HCT116 (cell line): ENCODE measurements around the gene SLC16A3. TPM values are rescaled to one million over a fixed set of nuclear protein-coding genes. Genes with fewer than 3 reads are reported as not detected.

ENCODE experiments used
- ATAC-seq: fragments of 200-7000 bp; cut with Tn5 transposase; 2 replicates; pipeline ENCODE4 v1.9.1; 2020; ENCODE audit warnings: mild to moderate bottlenecking, moderate library complexity
- BruUV-seq: library from RNA; stranded (reverse); fragments of 400-500 nt; replicated peaks from 2 replicates; lab custom pipeline; 2021; lab: Mats Ljungman, UMichigan
- CTCF ChIA-PET: fragments of 300-600 bp; sonication (Branson Sonifier 250); formaldehyde crosslinking; loops from one replicate; lab custom pipeline; 2021; ENCODE audit warnings: antibody characterized with exemption; lab: Charles Lee
- POLR2A ChIA-PET: fragments of 300-600, 350-600 bp; sonication (Branson Sonifier 250); formaldehyde crosslinking; loops from one replicate; lab custom pipeline; 2021; ENCODE audit warnings: antibody characterized with exemption; lab: Charles Lee
- RAD21 ChIA-PET, 2 experiments: fragments of 300-600 bp; sonication (Branson Sonifier 250); formaldehyde crosslinking; loops; one replicate each; lab custom pipeline; 2023; ENCODE audit warnings: low total read pairs in 2 of 2; ENCODE audit not compliant: uncharacterized antibody in 2 of 2, unreplicated experiment in 2 of 2, low non-redundant PET in 1 of 2; lab: Charles Lee
- DNase-seq: peaks from one replicate; pipeline ENCODE4 v3.0.0-alpha.2; 2010; ENCODE audit warnings: low read depth, low spot score
- H2AFZ ChIP-seq: fragments of 200-600 bp; shearing (Covaris generic), sonication (generic); 2 replicates; pipeline ENCODE4 v1.6.1; 2017; ENCODE audit warnings: low read depth, mixed run types, mixed read lengths, antibody characterized with exemption, low read length; ENCODE audit not compliant: poor library complexity, severe bottlenecking
- H3K27ac ChIP-seq: 2 replicates; pipeline ENCODE4 v1.5.1; 2012; ENCODE audit warnings: low read depth, low read length
- H3K27me3 ChIP-seq: fragments of 200-600 bp; sonication (generic); 2 replicates; pipeline ENCODE4 v1.6.1; 2016; ENCODE audit warnings: mixed run types, low read length, mixed read lengths; ENCODE audit not compliant: insufficient read depth
- H3K36me3 ChIP-seq, 2 experiments: fragments of 200-500 bp in 1 of 2; fragments of 200-600 bp in 1 of 2; sonication (Bioruptor generic) in 1 of 2; sonication (generic) in 1 of 2; 2 replicates each; pipeline versions ENCODE4 v1.5.1 to v1.6.1; 2014 to 2016; ENCODE audit warnings: low read length in 2 of 2, inconsistent platforms in 1 of 2, mixed read lengths in 1 of 2, mixed run types in 1 of 2; ENCODE audit not compliant: insufficient read depth in 2 of 2, control insufficient read depth in 1 of 2
- H3K4me1 ChIP-seq, 2 experiments: fragments of 200-600 bp in 1 of 2; sonication (generic) in 1 of 2; 2 replicates each; pipeline versions ENCODE4 v1.5.1 to v1.6.1; 2012 to 2017; ENCODE audit warnings: low read length in 2 of 2, inconsistent platforms in 1 of 2, mild to moderate bottlenecking in 1 of 2, mixed read lengths in 1 of 2, mixed run types in 1 of 2, moderate library complexity in 1 of 2; ENCODE audit not compliant: insufficient read depth in 2 of 2, control insufficient read depth in 1 of 2
- H3K4me2 ChIP-seq: fragments of 200-600 bp; sonication (generic); 2 replicates; pipeline ENCODE4 v1.6.1; 2017; ENCODE audit warnings: mixed run types, low read length, mixed read lengths
- H3K4me3 ChIP-seq, 2 experiments: fragments of 200-600 bp in 1 of 2; sonication (generic) in 1 of 2; replicated peaks in 1 of 2; 2 replicates each; pipeline ENCODE4 v1.5.1; 2011 to 2016; ENCODE audit warnings: low read length in 2 of 2, control low read depth in 1 of 2, low read depth in 1 of 2, mild to moderate bottlenecking in 1 of 2, mixed read lengths in 1 of 2, mixed run types in 1 of 2
- H3K79me2 ChIP-seq: fragments of 200-600 bp; sonication (generic); 2 replicates; pipeline ENCODE4 v1.6.1; 2017; ENCODE audit warnings: mild to moderate bottlenecking, mixed run types, low read length, moderate library complexity, mixed read lengths; ENCODE audit not compliant: insufficient read depth
- H3K9ac ChIP-seq: fragments of 200-600 bp; sonication (generic); 2 replicates; pipeline ENCODE4 v1.6.1; 2016; ENCODE audit warnings: low read length, mixed read lengths
- H3K9me2 ChIP-seq: fragments of 200-600 bp; sonication (generic), shearing (Covaris generic); 2 replicates; pipeline ENCODE4 v1.6.1; 2017; ENCODE audit warnings: mixed run types, mild to moderate bottlenecking, moderate library complexity; ENCODE audit not compliant: insufficient read depth
- H3K9me3 ChIP-seq, 2 experiments: fragments of 200-500 bp in 1 of 2; fragments of 200-600 bp in 1 of 2; sonication (Bioruptor generic) in 1 of 2; sonication (generic) in 1 of 2; 2 replicates each; pipeline ENCODE4 v1.6.1; 2014 to 2017; ENCODE audit warnings: low read length in 2 of 2, mixed read lengths in 2 of 2, inconsistent platforms in 1 of 2, low read depth in 1 of 2, mild to moderate bottlenecking in 1 of 2, mixed run types in 1 of 2, moderate library complexity in 1 of 2; ENCODE audit not compliant: control insufficient read depth in 1 of 2, insufficient read depth in 1 of 2
- H4K20me1 ChIP-seq: fragments of 200-600 bp; sonication (generic), shearing (Covaris generic); 2 replicates; pipeline ENCODE4 v1.6.1; 2017; ENCODE audit warnings: mixed run types, mild to moderate bottlenecking, moderate library complexity; ENCODE audit not compliant: insufficient read depth
- CEBPB ChIP-seq: IDR thresholded peaks from 2 replicates; pipeline ENCODE4 v1.6.1; 2012; ENCODE audit warnings: low read depth
- EGR1 ChIP-seq: IDR thresholded peaks from 2 replicates; pipeline ENCODE4 v1.6.1; 2012; ENCODE audit warnings: low read depth
- EZH2 ChIP-seq: fragments of 200-600 bp; sonication (generic); IDR thresholded peaks from 2 replicates; pipeline ENCODE4 v1.6.1; 2017; ENCODE audit warnings: antibody characterized with exemption, mixed run types
- EZH2phosphoT487 ChIP-seq: fragments of 200-600 bp; IDR thresholded peaks from 2 replicates; pipeline ENCODE4 v1.6.1; 2018; ENCODE audit warnings: antibody characterized with exemption, borderline replicate concordance
- JUND ChIP-seq: IDR thresholded peaks from 2 replicates; pipeline ENCODE4 v1.6.1; 2012
- POLR2AphosphoS5 ChIP-seq: IDR thresholded peaks from 2 replicates; pipeline ENCODE4 v1.6.1; 2011; ENCODE audit warnings: mild to moderate bottlenecking, low read depth, low read length, moderate library complexity
- RAD21 ChIP-seq: IDR thresholded peaks from 2 replicates; pipeline ENCODE4 v1.6.1; 2012; ENCODE audit warnings: low read depth, mild to moderate bottlenecking
- YY1 ChIP-seq: IDR thresholded peaks from 2 replicates; pipeline ENCODE4 v1.6.1; 2011; ENCODE audit warnings: low read length, low read depth, moderate library complexity, mild to moderate bottlenecking; ENCODE audit not compliant: insufficient replicate concordance; ENCODE audit errors: extremely low read depth
- ZFX ChIP-seq: fragments of 450-650 bp; IDR thresholded peaks from 2 replicates; pipeline ENCODE4 v1.6.1; 2017
- ZNF274 ChIP-seq: fragments of 200-500 bp; sonication (Bioruptor generic); IDR thresholded peaks from 2 replicates; pipeline ENCODE4 v1.6.1; 2014; ENCODE audit warnings: mild to moderate bottlenecking, low read depth, low read length, inconsistent platforms
- intact Hi-C: fragments of 100-400 bp; cut with micrococcal nuclease; formaldehyde crosslinking; loops from 2 replicates; pipeline ENCODE4 v1.10.0; 2022
- total RNA-seq: library from RNA; stranded (reverse); gene quantifications from one replicate; pipeline ENCODE4 v1.2.1, GENCODE V29; 2021; ENCODE audit not compliant: unreplicated experiment
- TF ChIP-seq, protein P1 (sequence below): IDR thresholded peaks from 2 replicates; pipeline ENCODE4 v1.6.1; 2011; ENCODE audit warnings: mild to moderate bottlenecking, low read length, moderate library complexity; ENCODE audit not compliant: insufficient replicate concordance; ENCODE audit errors: extremely low read depth
- TF ChIP-seq, protein P2 (sequence below): IDR thresholded peaks from 2 replicates; pipeline ENCODE4 v1.6.1; 2012

SLC16A3 gene
- total RNA-seq, 1 experiment from 2014 or later, result 445 TPM

DNA sequence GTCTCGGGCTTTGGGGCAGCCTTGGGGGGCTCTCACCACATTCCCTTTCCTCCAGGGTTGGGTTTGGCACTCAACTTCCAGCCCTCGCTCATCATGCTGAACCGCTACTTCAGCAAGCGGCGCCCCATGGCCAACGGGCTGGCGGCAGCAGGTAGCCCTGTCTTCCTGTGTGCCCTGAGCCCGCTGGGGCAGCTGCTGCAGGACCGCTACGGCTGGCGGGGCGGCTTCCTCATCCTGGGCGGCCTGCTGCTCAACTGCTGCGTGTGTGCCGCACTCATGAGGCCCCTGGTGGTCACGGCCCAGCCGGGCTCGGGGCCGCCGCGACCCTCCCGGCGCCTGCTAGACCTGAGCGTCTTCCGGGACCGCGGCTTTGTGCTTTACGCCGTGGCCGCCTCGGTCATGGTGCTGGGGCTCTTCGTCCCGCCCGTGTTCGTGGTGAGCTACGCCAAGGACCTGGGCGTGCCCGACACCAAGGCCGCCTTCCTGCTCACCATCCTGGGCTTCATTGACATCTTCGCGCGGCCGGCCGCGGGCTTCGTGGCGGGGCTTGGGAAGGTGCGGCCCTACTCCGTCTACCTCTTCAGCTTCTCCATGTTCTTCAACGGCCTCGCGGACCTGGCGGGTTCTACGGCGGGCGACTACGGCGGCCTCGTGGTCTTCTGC is 8.4 kb downstream of the SLC16A3 start:
- Histone ChIP-seq H2AFZ (no peak overlapping the region), H3K9me2 (no peaks in the 10 kb centered on the region), H3K4me2 (no peak overlapping the region), H3K4me3 (no peak overlapping the region), H4K20me1 (peaks cover 28% of the 10 kb centered on the region; the same call in 1 of the 2 replicates), H3K27me3 (no peaks in the 10 kb centered on the region), H3K27ac (peak overlapping the region; percentile 62; the same call in 1 of the 2 replicates), H3K79me2 (peaks cover 72% of the 10 kb centered on the region), H3K9me3 (no peaks in the 10 kb centered on the region), H3K36me3 (peaks cover 26 to 56% of the 10 kb centered on the region in 2 experiments; a peak in 3 of 4 replicates), H3K4me1 (peaks cover 46 to 95% of the 10 kb centered on the region in 2 experiments), H3K9ac (no peak overlapping the region)
- ChIA-PET CTCF (interaction anchor here (1.4 kb wide), 1 partner anchor 86 kb away, joined by 3 read pairs; no protein-coding TSS in a partner anchor), POLR2A (no interaction called here), RAD21 (no interaction called here)
- BruUV-seq, result no TSS peak
- DNase-seq (no peak), ATAC-seq (no peak)
- intact Hi-C loops, result no loop called here
- TF ChIP-seq, protein P1, sequence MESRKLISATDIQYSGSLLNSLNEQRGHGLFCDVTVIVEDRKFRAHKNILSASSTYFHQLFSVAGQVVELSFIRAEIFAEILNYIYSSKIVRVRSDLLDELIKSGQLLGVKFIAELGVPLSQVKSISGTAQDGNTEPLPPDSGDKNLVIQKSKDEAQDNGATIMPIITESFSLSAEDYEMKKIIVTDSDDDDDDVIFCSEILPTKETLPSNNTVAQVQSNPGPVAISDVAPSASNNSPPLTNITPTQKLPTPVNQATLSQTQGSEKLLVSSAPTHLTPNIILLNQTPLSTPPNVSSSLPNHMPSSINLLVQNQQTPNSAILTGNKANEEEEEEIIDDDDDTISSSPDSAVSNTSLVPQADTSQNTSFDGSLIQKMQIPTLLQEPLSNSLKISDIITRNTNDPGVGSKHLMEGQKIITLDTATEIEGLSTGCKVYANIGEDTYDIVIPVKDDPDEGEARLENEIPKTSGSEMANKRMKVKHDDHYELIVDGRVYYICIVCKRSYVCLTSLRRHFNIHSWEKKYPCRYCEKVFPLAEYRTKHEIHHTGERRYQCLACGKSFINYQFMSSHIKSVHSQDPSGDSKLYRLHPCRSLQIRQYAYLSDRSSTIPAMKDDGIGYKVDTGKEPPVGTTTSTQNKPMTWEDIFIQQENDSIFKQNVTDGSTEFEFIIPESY, result no peak
- TF ChIP-seq RAD21 (no peak), ZNF274 (no peak), EZH2phosphoT487 (no peak), EGR1 (no peak), JUND (no peak), ZFX (no peak), EZH2 (no peak), POLR2AphosphoS5 (no peak), YY1 (no peak), CEBPB (no peak)
- TF ChIP-seq, protein P2, sequence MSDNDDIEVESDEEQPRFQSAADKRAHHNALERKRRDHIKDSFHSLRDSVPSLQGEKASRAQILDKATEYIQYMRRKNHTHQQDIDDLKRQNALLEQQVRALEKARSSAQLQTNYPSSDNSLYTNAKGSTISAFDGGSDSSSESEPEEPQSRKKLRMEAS, result no peak
